ENCODE results near the gene UBAC2.

DNA sequence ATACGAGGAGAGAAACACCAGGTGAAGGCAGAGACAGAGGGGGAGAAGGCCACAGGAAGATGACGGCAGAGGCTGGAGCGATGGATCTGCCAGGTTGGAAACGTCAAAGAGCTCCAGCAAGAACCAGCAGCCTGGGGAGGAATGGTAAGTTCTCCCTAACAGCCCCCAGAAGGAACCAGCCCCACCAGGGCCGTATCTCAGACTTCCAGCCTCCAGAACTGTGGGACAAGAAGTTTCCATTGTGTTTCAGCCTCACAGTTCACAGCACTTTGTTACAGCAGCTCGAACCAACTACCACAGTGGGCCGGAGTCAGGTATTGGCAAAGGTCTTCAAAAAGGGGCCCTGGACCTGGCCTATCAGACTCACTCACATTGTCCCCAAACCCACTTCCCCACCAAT, 195.8 kb downstream of the UBAC2 start:
- no peak for TF ChIP-seq ELF4 (IDR thresholded peaks at IDR 0.05)
- no peak for TF ChIP-seq TARDBP (IDR thresholded peaks at IDR 0.05)
- no peak for TF ChIP-seq FOXA1 (IDR thresholded peaks at IDR 0.05)
- no peak for TF ChIP-seq BHLHE40 (IDR thresholded peaks at IDR 0.05; ENCODE audit: borderline replicate concordance)
- no peak for TF ChIP-seq HDGF (IDR thresholded peaks at IDR 0.05; ENCODE audit: borderline replicate concordance)
- TF ChIP-seq NFRKB (IDR thresholded peaks at IDR 0.05) = no peak
